Upper lobe of left lung (tissue), 4 donors: ENCODE measurements around the gene SUFU.

Experiments
- EP300 ChIP-seq, 4 donors: sonication (generic); formaldehyde crosslinking; IDR thresholded peaks; one replicate each; pipeline ENCODE4 v1.5.1; 2017; ENCODE audit warnings: antibody characterized with exemption in 4 of 4, control low read depth in 2 of 4
- TF ChIP-seq, protein P1 (sequence below), 6 experiments: fragments of 450-650 bp in 4 of 6; fragments of 200-600 bp in 2 of 6; sonication (generic) in 2 of 6; IDR thresholded peaks; one replicate each; pipeline ENCODE4 v1.5.1; 2016 to 2019; ENCODE audit warnings: antibody characterized with exemption in 6 of 6

DNA sequence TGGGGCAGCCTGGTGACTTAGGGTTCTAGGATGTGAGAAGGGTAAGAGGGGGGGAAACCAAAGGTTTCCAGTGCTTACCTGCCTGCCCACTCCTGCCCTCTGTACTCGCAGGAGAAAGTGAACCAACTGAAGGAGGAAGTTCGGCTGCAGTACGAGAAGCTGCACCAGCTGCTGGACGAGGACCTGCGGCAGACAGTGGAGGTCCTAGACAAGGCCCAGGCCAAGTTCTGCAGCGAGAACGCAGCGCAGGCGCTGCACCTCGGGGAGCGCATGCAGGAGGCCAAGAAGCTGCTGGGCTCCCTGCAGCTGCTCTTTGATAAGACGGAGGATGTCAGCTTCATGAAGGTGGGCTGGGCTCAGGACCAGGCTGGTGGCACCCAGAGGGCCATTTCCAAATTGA lies 151.2 kb downstream of the SUFU start:
- no peak for TF ChIP-seq EP300 (IDR thresholded peaks at IDR 0.05)
- TF ChIP-seq, protein P1, sequence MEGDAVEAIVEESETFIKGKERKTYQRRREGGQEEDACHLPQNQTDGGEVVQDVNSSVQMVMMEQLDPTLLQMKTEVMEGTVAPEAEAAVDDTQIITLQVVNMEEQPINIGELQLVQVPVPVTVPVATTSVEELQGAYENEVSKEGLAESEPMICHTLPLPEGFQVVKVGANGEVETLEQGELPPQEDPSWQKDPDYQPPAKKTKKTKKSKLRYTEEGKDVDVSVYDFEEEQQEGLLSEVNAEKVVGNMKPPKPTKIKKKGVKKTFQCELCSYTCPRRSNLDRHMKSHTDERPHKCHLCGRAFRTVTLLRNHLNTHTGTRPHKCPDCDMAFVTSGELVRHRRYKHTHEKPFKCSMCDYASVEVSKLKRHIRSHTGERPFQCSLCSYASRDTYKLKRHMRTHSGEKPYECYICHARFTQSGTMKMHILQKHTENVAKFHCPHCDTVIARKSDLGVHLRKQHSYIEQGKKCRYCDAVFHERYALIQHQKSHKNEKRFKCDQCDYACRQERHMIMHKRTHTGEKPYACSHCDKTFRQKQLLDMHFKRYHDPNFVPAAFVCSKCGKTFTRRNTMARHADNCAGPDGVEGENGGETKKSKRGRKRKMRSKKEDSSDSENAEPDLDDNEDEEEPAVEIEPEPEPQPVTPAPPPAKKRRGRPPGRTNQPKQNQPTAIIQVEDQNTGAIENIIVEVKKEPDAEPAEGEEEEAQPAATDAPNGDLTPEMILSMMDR (IDR thresholded peaks at IDR 0.05), result no peak
